Measurements from ENCODE around the gene BEST4.

BEST4 gene

DNA sequence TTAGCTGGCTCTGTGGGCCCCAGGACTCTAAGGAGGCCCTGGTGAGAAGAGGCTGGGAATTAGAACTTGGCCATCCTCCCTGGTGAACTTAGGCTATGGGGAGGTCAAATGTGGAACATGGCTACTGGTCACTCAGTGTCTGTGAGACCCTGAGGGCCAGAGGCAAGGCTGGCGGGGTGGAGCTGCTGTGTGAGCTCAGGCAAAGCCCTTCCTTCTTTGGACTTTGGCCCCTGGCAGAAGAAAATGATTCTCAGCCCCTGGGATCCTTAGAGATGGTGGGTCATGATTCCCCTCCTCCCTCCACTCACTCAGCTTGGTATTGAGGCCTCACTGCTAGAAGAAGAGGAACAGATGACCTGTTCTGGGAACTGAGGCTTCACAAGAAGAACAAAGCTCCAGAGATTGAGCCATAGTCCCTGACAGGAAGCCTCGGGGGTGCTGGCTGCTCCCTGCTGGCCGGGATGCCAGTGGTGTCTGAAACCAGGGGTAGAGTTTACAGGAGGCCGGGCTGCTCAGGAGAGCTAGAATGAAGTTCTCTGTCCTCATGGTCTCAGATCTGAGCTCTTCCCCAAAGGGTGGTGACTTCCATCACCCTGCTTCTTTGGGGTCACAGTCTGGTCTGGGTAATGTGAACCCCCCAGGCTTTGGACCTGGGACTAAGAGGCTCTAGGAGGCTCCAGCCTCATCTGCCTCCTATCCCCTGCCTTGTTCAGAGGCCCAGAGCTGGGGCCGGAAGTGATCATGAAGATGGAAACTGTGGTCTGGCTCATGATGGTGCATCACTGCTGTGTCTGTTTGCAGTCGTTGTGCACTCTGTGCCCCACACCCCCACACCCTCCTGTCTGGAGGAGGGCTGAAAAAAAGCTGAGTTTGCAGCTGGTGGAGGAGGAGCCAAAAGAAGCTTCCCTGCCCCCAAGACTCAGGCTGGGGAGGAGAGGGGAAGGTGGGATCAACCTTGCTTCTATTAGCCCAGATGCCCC, 21.3 kb upstream of the BEST4 start:
- no peak for DNase-seq (ENCODE audit: low read depth)
- TF ChIP-seq, protein P1, sequence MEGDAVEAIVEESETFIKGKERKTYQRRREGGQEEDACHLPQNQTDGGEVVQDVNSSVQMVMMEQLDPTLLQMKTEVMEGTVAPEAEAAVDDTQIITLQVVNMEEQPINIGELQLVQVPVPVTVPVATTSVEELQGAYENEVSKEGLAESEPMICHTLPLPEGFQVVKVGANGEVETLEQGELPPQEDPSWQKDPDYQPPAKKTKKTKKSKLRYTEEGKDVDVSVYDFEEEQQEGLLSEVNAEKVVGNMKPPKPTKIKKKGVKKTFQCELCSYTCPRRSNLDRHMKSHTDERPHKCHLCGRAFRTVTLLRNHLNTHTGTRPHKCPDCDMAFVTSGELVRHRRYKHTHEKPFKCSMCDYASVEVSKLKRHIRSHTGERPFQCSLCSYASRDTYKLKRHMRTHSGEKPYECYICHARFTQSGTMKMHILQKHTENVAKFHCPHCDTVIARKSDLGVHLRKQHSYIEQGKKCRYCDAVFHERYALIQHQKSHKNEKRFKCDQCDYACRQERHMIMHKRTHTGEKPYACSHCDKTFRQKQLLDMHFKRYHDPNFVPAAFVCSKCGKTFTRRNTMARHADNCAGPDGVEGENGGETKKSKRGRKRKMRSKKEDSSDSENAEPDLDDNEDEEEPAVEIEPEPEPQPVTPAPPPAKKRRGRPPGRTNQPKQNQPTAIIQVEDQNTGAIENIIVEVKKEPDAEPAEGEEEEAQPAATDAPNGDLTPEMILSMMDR (IDR thresholded peaks at IDR 0.05; ENCODE audit: control insufficient read depth, extremely low read depth, insufficient read depth), result no peak
- no peak overlapping the region for H3K4me3 ChIP-seq (ENCODE audit: low read depth, low read length)

GRCh38 chr1:44808063-44808937, 20.3 kb upstream of the BEST4 start, which contains the start of gene BTBD19:
Gene BTBD19, plus strand, starts transcription at chr1:44808523. Its CDS starts 298 bp downstream, at chr1:44808821.
- no peak for DNase-seq (ENCODE audit: low read depth)
- TF ChIP-seq, protein P1 (IDR thresholded peaks at IDR 0.05; ENCODE audit: control insufficient read depth, extremely low read depth, insufficient read depth), result no peak
- H3K4me3 ChIP-seq (ENCODE audit: low read depth, low read length), result no peak within 1 kb of the TSS

- no peak overlapping the region for H3K4me3 ChIP-seq (ENCODE audit: low read depth, low read length)
- peak; percentile 94 for DNase-seq (ENCODE audit: low read depth)
- TF ChIP-seq, protein P1 (IDR thresholded peaks at IDR 0.05; ENCODE audit: control insufficient read depth, extremely low read depth, insufficient read depth), result no peak
These were observed 19.5 kb upstream of the BEST4 start for GRCh38 chr1:44807364-44808062.

DNA sequence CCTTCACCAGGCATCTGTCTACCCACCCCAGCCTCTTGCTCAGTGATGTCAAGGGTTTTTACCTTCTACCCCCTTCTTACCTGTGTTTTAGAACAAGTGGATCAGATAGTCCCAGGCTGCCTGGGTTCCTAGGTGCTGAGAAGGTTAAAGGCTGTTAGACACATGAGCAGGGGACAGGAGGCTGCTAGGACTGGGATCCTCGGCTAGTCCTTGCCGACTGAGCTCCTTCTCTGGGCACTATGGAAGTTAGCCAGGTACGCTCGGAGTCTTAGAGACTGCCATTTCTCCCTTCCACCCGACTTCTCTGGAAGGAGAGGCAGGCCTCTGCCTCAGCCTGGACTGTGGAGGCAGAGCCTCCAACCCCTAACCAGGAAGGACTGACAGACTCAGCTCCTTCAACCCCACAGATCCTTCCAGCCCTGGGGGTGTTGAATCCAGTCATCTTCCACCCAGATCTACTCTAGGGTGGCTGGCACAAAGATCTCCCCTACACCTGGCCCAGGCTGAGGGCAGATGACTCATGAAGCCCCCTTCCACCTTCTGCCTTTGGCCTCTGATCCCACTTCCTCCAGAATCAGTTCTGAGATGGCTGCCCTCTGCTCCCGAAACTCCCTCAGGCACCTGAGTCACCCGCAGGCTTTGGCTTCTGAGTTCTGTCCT, 18.9 kb upstream of the BEST4 start, which contains the start of gene DYNLT4:
Gene DYNLT4 (minus strand): TSS at position 648 of the 660 bp plus-strand sequence. CDS start 683 bp downstream, outside the sequence.
- H3K4me3 ChIP-seq (ENCODE audit: low read depth, low read length), result no peak within 1 kb of the TSS
- no peak for DNase-seq (ENCODE audit: low read depth)
- TF ChIP-seq, protein P1 (IDR thresholded peaks at IDR 0.05; ENCODE audit: control insufficient read depth, extremely low read depth, insufficient read depth), result no peak

- DNase-seq (ENCODE audit: low read depth), result no peak
- no peak overlapping the region for H3K4me3 ChIP-seq (ENCODE audit: low read depth, low read length)
These were observed 18.2 kb upstream of the BEST4 start for GRCh38 chr1:44806025-44806703.

More at GRCh38 chr1:44806025-44806703, 18.2 kb upstream of the BEST4 start:
- TF ChIP-seq, protein P1 (IDR thresholded peaks at IDR 0.05; ENCODE audit: control insufficient read depth, extremely low read depth, insufficient read depth), result no peak

All from LNCaP clone FGC (cell line).